GM12872 (cell line): Measurements from ENCODE around the gene PEX14.

Experiments
- CTCF ChIP-seq: IDR thresholded peaks from 3 replicates; pipeline ENCODE4 v1.5.1; 2011; ENCODE audit warnings: low read depth, mild to moderate bottlenecking, low read length, moderate library complexity; ENCODE audit not compliant: insufficient read depth

The PEX14 gene

GRCh38 chr1:10444795-10445397 lies 29.9 kb upstream of the PEX14 start:
- no peak for TF ChIP-seq CTCF

GRCh38 chr1:10446790-10447422 lies 27.8 kb upstream of the PEX14 start:
- TF ChIP-seq CTCF: no peak

- no peak for TF ChIP-seq CTCF
Measured at GRCh38 chr1:10449751-10450150, 25.0 kb upstream of the PEX14 start, which contains the start of gene CORT. Gene CORT, plus strand, starts transcription at chr1:10450031. Its CDS starts 193 bp downstream, at chr1:10450224.

GRCh38 chr1:10450156-10450814 lies 24.5 kb upstream of the PEX14 start:
- no peak for TF ChIP-seq CTCF

GRCh38 chr1:10450836-10451235 lies 23.9 kb upstream of the PEX14 start:
- TF ChIP-seq CTCF: no peak

- no peak for TF ChIP-seq CTCF
Measured at GRCh38 chr1:10451287-10451686, 23.5 kb upstream of the PEX14 start.

- no peak for TF ChIP-seq CTCF
Measured at GRCh38 chr1:10456048-10456447, 18.7 kb upstream of the PEX14 start.
